GM19193 (cell line): ENCODE results near the gene KAZN.

Source experiments
- POLR2A ChIP-seq: IDR thresholded peaks from 4 replicates; pipeline ENCODE4 v1.6.1; 2011; ENCODE audit not compliant: insufficient read depth, insufficient read length; ENCODE audit errors: extremely low read depth

The KAZN gene

GRCh38 chr1:15124362-15125100 is 526.0 kb downstream of the KAZN start:
- TF ChIP-seq POLR2A = no peak

DNA sequence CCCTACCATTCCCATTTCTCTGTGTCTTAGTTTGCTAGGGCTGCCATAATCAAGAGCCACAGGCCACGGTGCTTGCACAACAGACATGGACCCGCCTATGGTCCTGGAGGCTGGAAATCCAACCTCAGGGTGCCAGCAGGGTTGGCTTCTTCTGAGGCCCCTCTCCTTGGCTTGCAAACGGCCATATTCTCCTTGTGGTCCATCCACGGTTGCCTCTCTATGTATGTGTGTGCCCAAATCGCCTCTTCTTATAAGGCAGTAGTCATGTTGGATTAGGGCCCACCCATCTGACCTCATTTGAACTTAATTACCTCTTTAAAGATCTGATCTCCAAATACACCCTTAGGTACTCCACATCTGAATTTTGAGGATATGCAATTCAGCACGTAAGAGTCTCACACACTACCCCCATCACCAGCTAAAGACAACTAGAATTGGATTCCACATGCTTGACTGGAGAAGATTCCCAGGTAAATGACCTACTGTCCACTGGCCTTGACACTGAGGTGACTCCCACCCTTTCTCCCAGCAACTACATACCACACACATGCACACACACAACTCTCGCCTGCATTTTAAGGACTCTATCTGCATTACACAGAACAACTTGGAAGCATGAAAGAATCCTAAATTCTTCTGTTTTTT is 526.7 kb downstream of the KAZN start:
- no peak for TF ChIP-seq POLR2A

GRCh38 chr1:15128077-15128476 is 529.6 kb downstream of the KAZN start:
- no peak for TF ChIP-seq POLR2A

- TF ChIP-seq POLR2A = no peak
Observed at GRCh38 chr1:15128520-15129313, 530.2 kb downstream of the KAZN start.

DNA sequence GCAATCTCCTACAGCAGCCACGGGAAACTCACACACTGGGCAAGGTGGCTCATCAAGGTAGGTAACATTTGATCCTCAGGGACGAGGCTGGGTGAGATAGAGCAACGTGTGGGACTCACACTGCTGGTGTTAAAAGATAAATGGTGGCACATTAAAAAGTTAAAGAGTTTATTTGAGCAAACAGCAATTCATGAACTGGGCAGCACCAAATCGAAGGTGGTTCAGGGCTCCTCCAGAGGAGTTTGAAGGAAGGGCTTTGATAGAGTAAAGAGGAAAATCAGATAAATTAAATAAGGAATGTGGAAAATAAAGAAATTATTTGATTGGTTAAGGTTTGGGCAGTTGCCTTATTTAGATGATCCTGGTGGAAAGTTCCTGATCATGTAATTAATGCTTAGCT is 531.5 kb downstream of the KAZN start:
- no peak for TF ChIP-seq POLR2A

- no peak for TF ChIP-seq POLR2A
Observed at GRCh38 chr1:15130607-15131006, 532.1 kb downstream of the KAZN start.

GRCh38 chr1:15132965-15133364 is 534.5 kb downstream of the KAZN start:
- no peak for TF ChIP-seq POLR2A

GRCh38 chr1:15134285-15134684 is 535.8 kb downstream of the KAZN start:
- TF ChIP-seq POLR2A = no peak

DNA sequence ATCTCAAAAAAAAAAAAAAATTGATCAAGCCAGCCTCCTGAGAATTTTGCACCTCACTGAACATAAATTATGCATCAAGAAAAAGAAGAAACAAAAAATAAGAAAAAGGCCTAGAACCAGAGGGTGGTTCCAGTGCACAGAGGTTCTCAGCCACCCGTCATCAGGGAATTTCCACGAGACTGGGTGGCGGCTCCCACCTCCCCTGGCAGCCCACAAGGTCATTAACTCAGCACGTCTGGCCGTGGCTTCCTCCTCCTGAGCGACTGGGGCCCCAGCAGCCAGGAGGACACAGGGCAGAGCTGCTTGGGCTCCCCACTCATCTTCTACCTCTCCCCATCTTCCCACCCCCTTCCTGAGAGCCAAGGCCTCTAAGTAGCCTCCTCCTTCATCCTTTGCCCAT is 539.3 kb downstream of the KAZN start:
- TF ChIP-seq POLR2A = no peak

GRCh38 chr1:15139654-15140350 is 541.3 kb downstream of the KAZN start:
- TF ChIP-seq POLR2A = no peak

DNA sequence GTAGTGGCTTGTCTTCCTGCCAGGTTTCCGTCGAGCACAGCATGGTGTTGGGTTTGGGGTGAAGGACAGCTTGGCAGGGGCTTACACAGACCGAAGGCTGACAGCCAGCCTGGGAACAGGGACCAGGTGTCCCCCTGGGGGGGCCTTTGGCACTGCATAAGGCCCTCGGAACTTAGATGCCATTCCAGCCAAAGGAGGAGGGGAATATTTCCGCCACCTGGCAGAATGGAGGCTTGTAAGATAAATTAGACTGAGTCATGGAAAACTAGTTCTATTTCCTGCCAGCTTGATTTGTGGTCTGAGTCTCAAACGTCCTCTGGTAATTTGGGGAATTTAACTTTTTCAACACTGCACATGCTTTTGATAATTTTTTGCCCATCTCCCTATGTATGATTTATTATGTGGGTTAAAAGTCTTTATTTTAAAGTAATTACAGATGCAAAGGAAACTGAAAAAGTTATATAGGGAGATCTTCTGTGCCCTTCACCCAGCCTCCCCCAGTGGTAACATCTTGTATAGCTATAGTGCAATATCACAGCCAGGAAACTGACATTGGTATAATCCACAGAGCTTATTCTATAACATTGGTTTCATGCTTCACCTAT is 543.6 kb downstream of the KAZN start:
- no peak for TF ChIP-seq POLR2A

DNA sequence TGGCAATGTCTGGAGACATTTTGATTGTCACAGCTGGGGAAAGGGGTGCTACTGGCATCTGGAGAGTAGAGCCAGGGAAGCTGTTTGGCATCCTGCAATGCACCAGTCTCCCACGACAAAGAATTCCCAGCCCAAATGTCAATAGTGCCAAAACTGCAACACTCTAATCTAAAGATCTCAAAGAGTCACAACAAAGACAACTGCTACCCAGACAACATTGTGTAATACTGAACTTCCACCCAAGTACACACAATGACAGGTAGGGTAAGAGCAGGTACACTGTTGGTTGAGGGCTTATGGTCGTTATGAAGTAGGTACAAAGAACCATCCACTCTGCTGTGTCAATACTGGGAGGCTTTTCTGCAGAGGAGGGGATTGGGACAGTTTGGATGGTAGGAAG is 546.8 kb downstream of the KAZN start:
- TF ChIP-seq POLR2A = no peak

GRCh38 chr1:15146142-15146680 is 547.7 kb downstream of the KAZN start:
- TF ChIP-seq POLR2A = no peak

DNA sequence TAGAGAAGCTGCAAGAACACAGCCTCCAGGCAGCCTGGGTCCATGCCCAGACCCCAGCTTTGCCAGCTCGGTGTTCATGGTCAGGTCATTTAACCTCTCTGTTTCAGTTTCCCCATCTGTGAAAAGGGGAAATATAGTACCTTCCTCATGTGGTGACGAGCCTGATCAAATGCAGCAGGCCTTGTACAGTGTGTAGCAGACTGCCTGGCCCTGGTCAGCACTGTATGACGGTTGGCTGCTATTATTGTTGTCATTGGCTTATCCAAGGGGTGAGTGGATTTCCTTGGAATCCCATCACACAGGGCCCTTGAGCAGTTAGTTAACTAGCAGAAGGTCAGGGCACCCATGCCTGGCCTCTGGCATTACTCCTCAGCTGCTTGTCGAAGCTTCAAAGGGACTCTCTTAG is 548.5 kb downstream of the KAZN start:
- TF ChIP-seq POLR2A = no peak
